ENCODE measurements around the gene RBP5. TPM values are rescaled to one million over a fixed set of nuclear protein-coding genes. Genes with fewer than 3 reads are reported as not detected.

The RBP5 gene
- total and polyA plus RNA-seq, 9 of the 15 experiments (the other 6 are each of a cell fraction or from before 2014, with no cell fraction given): 8.6 to 22.5 (median 11.4) TPM

GRCh38 chr12:7108003-7108795 is 20.5 kb downstream of the RBP5 start (continued):
- peak; percentile 76 for TF ChIP-seq EGR1 (conservative IDR thresholded peaks at IDR 0.05)
- TF ChIP-seq ZNF551 (CRISPR knock-in tag; IDR thresholded peaks at IDR 0.05): no peak
- TF ChIP-seq CHD1 (IDR thresholded peaks at IDR 0.05; ENCODE audit: low read length): peak; percentile 75
- TF ChIP-seq TAF1 (IDR thresholded peaks at IDR 0.05; ENCODE audit: control insufficient read depth, extremely low read depth, insufficient read depth, low read length, severe bottlenecking): peak; percentile 64
- TF ChIP-seq ARID4B (CRISPR knock-in tag; IDR thresholded peaks at IDR 0.05): 0 out of 2 replicates have a peak, but pooled peaks have one; percentile 64
- peak; percentile 78 for TF ChIP-seq HMGN3 (IDR thresholded peaks at IDR 0.05; ENCODE audit: borderline replicate concordance, extremely low read depth, insufficient read length, low read depth, low read length)
- TF ChIP-seq SIN3A (IDR thresholded peaks at IDR 0.05; ENCODE audit: borderline replicate concordance in 2 of 2, control insufficient read depth in 1 of 2, low read depth in 2 of 2, low read length in 2 of 2): 0 out of 4 replicates have a peak, but pooled peaks of 1 of the 2 experiments have one; percentile 33
- TF ChIP-seq ZBTB9 (CRISPR knock-in tag; IDR thresholded peaks at IDR 0.05): peak; percentile 9; the same call in 1 of the 2 replicates
- TF ChIP-seq GABPB1 (CRISPR knock-in tag; IDR thresholded peaks at IDR 0.05): no peak; the same call in 1 of the 2 replicates
- TF ChIP-seq NCOR1 (IDR thresholded peaks at IDR 0.05): no peak
- no peak for TF ChIP-seq KAT8 (IDR thresholded peaks at IDR 0.05; ENCODE audit: low read depth)
- 0 out of 2 replicates have a peak, but pooled peaks have one; percentile 11 for TF ChIP-seq DPF2 (IDR thresholded peaks at IDR 0.05)
- peak; percentile 84 for TF ChIP-seq ZNF263 (CRISPR knock-in tag; IDR thresholded peaks at IDR 0.05; ENCODE audit: borderline replicate concordance)
- no peak for TF ChIP-seq CAMTA2 (CRISPR knock-in tag; conservative IDR thresholded peaks at IDR 0.05)
- TF ChIP-seq ZNF280A (IDR thresholded peaks at IDR 0.05; ENCODE audit: low read depth, partially characterized antibody): no peak
- TF ChIP-seq ZFP36 (IDR thresholded peaks at IDR 0.05; ENCODE audit: low read depth, low read length, partially characterized antibody): peak; percentile 95
- peak; percentile 17; the same call in 1 of the 2 replicates for TF ChIP-seq ESRRA (IDR thresholded peaks at IDR 0.05; ENCODE audit: borderline replicate concordance, low read depth)
- TF ChIP-seq SUPT5H (IDR thresholded peaks at IDR 0.05): peak; percentile 78
- no peak for TF ChIP-seq ZNF354B (CRISPR knock-in tag; IDR thresholded peaks at IDR 0.05)
- peak; percentile 26; the same call in 1 of the 2 replicates for TF ChIP-seq NFIC (IDR thresholded peaks at IDR 0.05)
- TF ChIP-seq MXI1 (IDR thresholded peaks at IDR 0.05; ENCODE audit: low read depth, low read length): no peak
